ENCODE data around the gene GH2.
"Not testable (repeated sequence)": the region's sequence is repeated elsewhere in the genome, so short reads cannot be mapped to it uniquely, and the experiment has no call there.

- TF ChIP-seq ZFP30 (CRISPR knock-in tag; IDR thresholded peaks at IDR 0.05); ARNTL (CRISPR knock-in tag; IDR thresholded peaks at IDR 0.05; ENCODE audit: borderline replicate concordance, low read depth); CSRNP3 (CRISPR knock-in tag; IDR thresholded peaks at IDR 0.05); TSHZ2 (CRISPR knock-in tag; IDR thresholded peaks at IDR 0.05); SNAI2 (CRISPR knock-in tag; IDR thresholded peaks at IDR 0.05); PPARA (CRISPR knock-in tag; IDR thresholded peaks at IDR 0.05; ENCODE audit: borderline replicate concordance); BACH2 (CRISPR knock-in tag; IDR thresholded peaks at IDR 0.05; ENCODE audit: borderline replicate concordance); RARB (CRISPR knock-in tag; IDR thresholded peaks at IDR 0.05); ZNF8 (CRISPR knock-in tag; IDR thresholded peaks at IDR 0.05); CSDC2 (CRISPR knock-in tag; IDR thresholded peaks at IDR 0.05); PATZ1 (CRISPR knock-in tag; IDR thresholded peaks at IDR 0.05; ENCODE audit: borderline replicate concordance): not testable (repeated sequence)
Measured at GRCh38 chr17:63894821-63895220, 13.1 kb upstream of the GH2 start.
